LNCAP (cell line): ENCODE data around the gene TLR4.

Experiments used
- TF ChIP-seq, protein P1 (sequence below): fragments of 450-650 bp; IDR thresholded peaks from 2 replicates; pipeline ENCODE4 v1.5.1; 2017; ENCODE audit warnings: mild to moderate bottlenecking

The TLR4 gene

DNA sequence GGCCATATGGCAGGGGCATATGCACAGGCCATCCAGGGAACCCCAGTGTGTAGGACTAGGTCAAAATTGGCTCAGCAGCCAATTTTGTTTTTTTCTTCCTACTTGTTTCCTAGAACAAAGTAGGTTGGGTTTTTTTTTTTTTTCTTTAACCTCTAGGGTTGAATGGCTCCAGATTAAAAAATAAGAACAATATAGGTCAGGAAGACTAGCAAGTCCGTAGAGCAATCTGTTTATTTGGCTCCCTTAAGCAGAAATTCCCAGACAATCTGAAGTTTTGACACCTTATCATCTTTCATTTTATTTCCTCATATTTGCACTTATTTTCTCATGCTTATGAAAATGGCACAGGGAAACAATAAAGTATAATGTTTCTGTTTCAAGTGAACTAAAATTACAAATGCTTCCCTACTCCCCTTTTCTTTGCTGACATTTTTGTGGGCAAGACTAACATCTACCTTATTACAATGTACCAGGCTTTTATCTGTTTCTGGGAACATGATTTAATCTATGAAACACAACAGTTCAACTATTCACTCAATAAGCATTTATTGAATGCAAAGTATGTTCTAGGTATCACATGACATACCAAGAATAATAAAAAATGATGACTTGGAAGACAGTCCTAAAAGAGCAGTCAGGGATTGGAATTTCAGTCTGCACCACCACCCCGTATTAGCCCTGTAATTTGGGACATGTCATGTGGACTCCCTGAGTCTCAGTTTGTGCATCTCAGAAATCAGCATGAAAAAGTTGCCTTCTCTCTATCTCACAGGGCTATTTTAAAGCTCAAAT lies 30.5 kb downstream of the TLR4 start:
- TF ChIP-seq, protein P1, sequence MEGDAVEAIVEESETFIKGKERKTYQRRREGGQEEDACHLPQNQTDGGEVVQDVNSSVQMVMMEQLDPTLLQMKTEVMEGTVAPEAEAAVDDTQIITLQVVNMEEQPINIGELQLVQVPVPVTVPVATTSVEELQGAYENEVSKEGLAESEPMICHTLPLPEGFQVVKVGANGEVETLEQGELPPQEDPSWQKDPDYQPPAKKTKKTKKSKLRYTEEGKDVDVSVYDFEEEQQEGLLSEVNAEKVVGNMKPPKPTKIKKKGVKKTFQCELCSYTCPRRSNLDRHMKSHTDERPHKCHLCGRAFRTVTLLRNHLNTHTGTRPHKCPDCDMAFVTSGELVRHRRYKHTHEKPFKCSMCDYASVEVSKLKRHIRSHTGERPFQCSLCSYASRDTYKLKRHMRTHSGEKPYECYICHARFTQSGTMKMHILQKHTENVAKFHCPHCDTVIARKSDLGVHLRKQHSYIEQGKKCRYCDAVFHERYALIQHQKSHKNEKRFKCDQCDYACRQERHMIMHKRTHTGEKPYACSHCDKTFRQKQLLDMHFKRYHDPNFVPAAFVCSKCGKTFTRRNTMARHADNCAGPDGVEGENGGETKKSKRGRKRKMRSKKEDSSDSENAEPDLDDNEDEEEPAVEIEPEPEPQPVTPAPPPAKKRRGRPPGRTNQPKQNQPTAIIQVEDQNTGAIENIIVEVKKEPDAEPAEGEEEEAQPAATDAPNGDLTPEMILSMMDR, result no peak

DNA sequence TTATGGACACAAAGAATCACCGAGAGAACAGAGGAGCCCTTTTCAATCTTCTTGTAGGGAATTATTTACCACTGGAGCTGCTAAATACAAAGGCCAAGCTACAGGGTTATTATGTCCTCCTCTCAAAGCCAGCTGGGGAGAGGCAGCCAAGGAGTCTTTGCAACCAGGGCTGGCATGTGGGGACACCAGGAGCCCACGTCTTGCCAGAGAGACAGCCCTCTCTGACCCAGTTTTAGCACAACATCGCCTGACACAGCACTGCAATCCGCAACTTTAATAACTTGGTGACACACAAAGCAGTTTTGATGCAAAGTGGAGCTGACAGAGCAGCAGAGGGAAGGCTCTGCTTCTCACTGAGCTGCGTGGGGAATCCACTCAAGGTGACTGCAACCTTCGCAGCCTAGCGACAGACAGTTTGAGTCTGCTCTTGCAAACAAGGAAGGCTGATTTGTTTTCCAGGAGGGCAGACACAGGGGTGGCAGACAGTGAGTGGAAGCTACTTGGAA lies 33.6 kb downstream of the TLR4 start:
- TF ChIP-seq, protein P1, result no peak

DNA sequence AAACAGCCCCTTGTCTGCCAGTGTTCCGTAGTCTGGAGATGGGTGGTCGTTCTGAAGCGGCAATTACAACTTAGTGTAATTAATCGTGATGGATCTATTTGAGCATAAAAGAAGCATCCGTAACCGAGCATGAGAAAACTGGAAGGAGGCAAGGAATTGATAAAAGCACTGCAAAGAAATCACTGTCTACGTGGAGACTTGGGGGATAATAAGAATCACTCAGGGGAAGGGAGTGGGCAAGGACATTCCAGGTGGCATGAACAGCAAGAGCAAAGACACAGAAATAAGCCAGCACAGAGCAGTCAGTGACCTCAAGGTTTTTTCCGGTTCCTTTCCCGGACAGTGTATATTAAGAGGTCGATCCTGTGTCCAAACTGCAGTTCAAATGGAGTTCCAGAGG lies 35.0 kb downstream of the TLR4 start:
- TF ChIP-seq, protein P1, result no peak

DNA sequence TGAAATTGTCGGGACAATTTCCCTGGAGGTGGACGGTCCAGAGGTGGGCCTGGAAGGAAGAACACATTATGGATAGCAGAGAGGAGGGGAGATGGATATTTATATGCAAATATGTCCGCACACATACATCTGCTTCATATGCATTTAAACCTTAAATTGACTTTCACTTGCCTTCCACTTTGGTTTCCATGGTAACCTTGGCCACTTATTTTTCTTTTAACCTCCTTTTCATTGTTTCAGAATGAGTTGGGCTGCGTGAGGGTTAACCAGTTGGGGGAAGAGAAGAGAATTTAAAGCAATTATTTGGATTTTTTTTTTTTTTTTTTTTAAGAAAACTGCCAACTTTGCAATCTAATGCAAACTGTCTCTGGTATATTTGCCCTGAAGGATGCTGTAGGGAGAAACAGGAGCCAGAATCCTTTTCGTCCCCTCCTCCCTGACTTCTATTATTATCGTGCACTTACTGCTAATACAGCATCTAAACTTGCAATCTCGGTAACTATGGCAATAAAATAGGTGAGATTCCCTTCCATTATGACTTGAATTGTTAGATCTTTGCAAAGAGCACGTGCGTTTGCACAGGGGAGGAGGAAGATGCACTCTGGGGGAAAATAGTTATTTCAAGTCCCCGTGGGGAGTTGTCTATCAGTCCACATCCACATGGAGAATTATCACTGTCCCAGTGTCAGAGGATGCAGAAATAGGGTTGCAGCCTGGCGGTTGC lies 35.6 kb downstream of the TLR4 start:
- TF ChIP-seq, protein P1, result no peak

DNA sequence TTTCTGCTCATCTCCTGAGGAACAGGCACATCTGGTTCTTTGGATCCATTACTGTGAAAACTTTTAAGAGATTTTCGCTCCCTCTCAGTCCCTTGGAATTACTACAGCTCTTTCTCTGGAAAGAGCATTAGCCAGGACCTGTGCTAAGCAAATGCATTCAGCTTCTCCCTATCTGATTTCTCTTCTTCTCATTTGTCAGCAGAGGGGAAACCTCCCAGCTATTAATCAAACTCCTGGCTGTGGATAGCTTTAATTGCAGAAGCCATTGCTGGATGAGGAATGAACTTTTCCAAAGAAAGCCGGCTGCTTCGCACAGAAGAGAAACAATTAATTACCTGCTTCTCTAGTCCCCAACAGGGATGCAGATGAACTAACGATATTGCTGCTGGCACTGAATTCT lies 37.9 kb downstream of the TLR4 start:
- TF ChIP-seq, protein P1, result no peak

DNA sequence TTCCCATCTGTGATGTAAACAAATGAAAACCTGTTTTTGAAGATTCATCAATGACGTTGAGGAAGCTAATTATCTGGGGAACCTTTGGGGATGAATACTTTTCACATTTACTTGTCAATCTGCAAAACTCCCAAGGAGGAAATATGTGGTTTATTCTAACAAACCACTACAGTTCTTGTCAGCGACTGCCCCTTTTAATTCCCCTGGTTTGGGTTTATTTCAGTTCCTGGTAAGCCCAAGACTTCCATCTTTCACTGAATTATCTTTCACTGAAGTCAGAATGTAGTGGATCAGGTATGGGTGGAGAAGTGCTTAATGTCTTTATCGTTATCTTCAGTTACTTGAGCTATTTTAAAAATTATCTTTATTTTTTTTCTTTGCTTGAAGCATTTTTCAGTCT lies 40.2 kb downstream of the TLR4 start:
- TF ChIP-seq, protein P1, result no peak

DNA sequence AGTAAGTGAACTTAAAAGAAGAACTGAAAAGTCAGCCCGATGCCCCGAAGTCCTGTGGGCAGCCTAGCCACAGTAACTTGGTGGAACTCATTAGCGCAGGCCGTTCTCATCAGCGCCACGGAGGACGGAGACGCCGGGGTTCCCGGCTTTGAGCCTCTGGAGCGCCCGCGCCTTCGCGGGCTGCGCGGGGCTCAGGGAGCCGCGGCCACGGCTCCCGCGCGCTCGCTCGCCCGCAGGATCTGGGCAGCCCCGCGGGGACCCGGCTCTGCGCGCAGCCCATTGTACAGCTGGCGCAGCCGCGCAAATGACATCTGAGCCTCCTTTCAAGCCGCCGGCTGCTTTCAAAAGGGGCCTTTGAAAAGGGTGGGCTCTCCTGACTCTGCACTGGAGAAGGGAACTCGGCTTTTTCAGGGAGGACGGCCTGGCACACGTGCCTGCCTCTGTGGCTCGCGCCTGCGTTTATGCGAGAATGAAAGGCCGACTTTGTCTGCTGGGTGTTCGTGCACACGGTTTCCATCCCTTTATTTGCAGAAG lies 40.7 kb downstream of the TLR4 start:
- TF ChIP-seq, protein P1, result no peak
